Ovary (tissue), 9 donors: Measurements from ENCODE around the gene EPHA8. TPM values are rescaled to one million over a fixed set of nuclear protein-coding genes. Genes with fewer than 3 reads are reported as not detected.

ENCODE experiments used
- DNase-seq, 5 donors: peaks; one replicate each; pipeline ENCODE4 v3.0.0-alpha.2; 2019 to 2020
- H3K27ac ChIP-seq, 2 donors: fragments of 200-600 bp; one replicate each; pipeline versions ENCODE4 v1.5.1 to v1.8.0; 2019 to 2022
- H3K27me3 ChIP-seq: fragments of 200-600 bp; one replicate; pipeline ENCODE4 v1.8.0; 2022
- H3K36me3 ChIP-seq: fragments of 200-600 bp; sonication (generic); one replicate; pipeline ENCODE4 v1.5.1; 2019
- H3K4me1 ChIP-seq: one replicate; pipeline ENCODE4 v1.8.1; 2013; ENCODE audit warnings: mild to moderate bottlenecking, moderate library complexity; ENCODE audit not compliant: insufficient read depth
- H3K4me3 ChIP-seq: fragments of 200-600 bp; sonication (generic); one replicate; pipeline ENCODE4 v1.5.1; 2017
- H3K9me3 ChIP-seq, 2 donors: fragments of 200-600 bp in 1 of 2; sonication (generic) in 1 of 2; one replicate each; pipeline versions ENCODE4 v1.5.1 to v1.8.1; 2013 to 2019; ENCODE audit warnings: mild to moderate bottlenecking in 1 of 2, moderate library complexity in 1 of 2
- EP300 ChIP-seq: sonication (generic); formaldehyde crosslinking; IDR thresholded peaks from one replicate; pipeline ENCODE4 v1.6.1; 2017; ENCODE audit warnings: antibody characterized with exemption
- POLR2A ChIP-seq: fragments of 450-650 bp; IDR thresholded peaks from one replicate; pipeline ENCODE4 v1.6.1; 2017; ENCODE audit warnings: antibody characterized with exemption, mild to moderate bottlenecking, moderate library complexity
- WGBS, 3 donors: extraction: QIAGEN DNeasy Blood & Tissue Kit in 1 of 3; methylation state at CpG; one replicate each; pipeline versions ENCODE4 v1.1.5 to v1.1.7; 2013 to 2017; 5-methylcytosine and 5-hydroxymethylcytosine counted together
- intact Hi-C, 4 donors: fragments of 100-400 bp; cut with DNase I; formaldehyde crosslinking; loops; one replicate each; pipeline versions ENCODE4 v1.11.0 to v1.15.1; 2022 to 2023
- polyA plus RNA-seq, 2 donors: library from polyadenylated mRNA; stranded (reverse); fragments of 200-250 nt in 1 of 2; fragments of 350-450 nt in 1 of 2; fragmentation: Illumina TruSeq in 1 of 2; extraction: RNeasy Lipid Tissue Mini Kit (QIAGEN cat#74804) in 1 of 2; gene quantifications; one replicate each; pipeline ENCODE4 v1.2.3, GENCODE V29; 2013 to 2014
- total RNA-seq, 7 donors: library from RNA; depleted of rRNA in 2 of 7; stranded (reverse); fragments of >200 nt in 2 of 7; fragmentation: NEBNext Ultra II Directional in 3 of 7; extraction: Animal tissue kit (Norgen Biotek cat#: 25700) in 3 of 7; gene quantifications; one replicate each; pipeline versions ENCODE4 v1.1.0 to v1.2.4, GENCODE V29; 2016 to 2023
- TF ChIP-seq, protein P1 (sequence below), 3 donors: fragments of 450-650 bp in 2 of 3; fragments of 200-600 bp in 1 of 3; IDR thresholded peaks; one replicate each; pipeline versions ENCODE4 v1.5.1 to v1.8.0; 2016 to 2022; ENCODE audit warnings: antibody characterized with exemption in 3 of 3, mild to moderate bottlenecking in 1 of 3
- donor health status: DM: no; HTN: no; CAD: no; lungs with moderate emphysema.
- donor health status: DM: no; HTN: no; CAD: no.
- donor health status: Bipolar disorder and iron deficiency.
- donor health status: DM: yes; HTN: yes; CAD: no.
- donor health status: DM: no; HTN: no; CAD: no.
- donor health status: DM: yes; HTN: yes; CAD: no.

EPHA8 gene
- total and polyA plus RNA-seq, 9 donors: 0.02 TPM; not detected in 8

DNA sequence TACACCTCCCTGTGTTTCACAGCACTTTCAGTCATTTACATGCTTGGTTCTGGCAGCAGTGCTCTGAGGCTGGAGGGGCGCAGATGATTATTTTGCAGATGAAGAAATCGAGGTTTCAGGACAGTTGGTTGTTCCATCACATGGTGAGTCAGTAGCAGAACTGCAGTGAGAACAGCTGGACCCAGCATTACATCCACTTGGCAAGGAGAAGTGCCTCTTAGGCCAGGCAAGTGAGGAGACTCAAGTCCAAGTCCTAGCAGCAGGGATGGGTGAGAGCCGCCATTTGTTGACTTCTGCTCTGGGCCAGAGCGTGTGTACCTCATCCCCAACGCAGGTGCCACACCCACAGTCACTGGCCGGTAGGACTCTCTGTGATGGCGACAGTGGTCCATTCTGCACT lies 26.8 kb upstream of the EPHA8 start:
- 73 to 83% (median 77%) methylated on average over 7 of the region's 7 CpGs for WGBS, 3 donors
- TF ChIP-seq, protein P1, sequence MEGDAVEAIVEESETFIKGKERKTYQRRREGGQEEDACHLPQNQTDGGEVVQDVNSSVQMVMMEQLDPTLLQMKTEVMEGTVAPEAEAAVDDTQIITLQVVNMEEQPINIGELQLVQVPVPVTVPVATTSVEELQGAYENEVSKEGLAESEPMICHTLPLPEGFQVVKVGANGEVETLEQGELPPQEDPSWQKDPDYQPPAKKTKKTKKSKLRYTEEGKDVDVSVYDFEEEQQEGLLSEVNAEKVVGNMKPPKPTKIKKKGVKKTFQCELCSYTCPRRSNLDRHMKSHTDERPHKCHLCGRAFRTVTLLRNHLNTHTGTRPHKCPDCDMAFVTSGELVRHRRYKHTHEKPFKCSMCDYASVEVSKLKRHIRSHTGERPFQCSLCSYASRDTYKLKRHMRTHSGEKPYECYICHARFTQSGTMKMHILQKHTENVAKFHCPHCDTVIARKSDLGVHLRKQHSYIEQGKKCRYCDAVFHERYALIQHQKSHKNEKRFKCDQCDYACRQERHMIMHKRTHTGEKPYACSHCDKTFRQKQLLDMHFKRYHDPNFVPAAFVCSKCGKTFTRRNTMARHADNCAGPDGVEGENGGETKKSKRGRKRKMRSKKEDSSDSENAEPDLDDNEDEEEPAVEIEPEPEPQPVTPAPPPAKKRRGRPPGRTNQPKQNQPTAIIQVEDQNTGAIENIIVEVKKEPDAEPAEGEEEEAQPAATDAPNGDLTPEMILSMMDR (IDR thresholded peaks at IDR 0.05): no peak
- TF ChIP-seq POLR2A (no peak), EP300 (no peak)
- Histone ChIP-seq H3K9me3 (no peaks in the 10 kb centered on the region), H3K4me3 (no peak overlapping the region), H3K27me3 (no peaks in the 10 kb centered on the region), H3K27ac (no peak overlapping the region), H3K36me3 (no peaks in the 10 kb centered on the region), H3K4me1 (no peaks in the 10 kb centered on the region)
- intact Hi-C loops: no loop called here
- no peak for DNase-seq

DNA sequence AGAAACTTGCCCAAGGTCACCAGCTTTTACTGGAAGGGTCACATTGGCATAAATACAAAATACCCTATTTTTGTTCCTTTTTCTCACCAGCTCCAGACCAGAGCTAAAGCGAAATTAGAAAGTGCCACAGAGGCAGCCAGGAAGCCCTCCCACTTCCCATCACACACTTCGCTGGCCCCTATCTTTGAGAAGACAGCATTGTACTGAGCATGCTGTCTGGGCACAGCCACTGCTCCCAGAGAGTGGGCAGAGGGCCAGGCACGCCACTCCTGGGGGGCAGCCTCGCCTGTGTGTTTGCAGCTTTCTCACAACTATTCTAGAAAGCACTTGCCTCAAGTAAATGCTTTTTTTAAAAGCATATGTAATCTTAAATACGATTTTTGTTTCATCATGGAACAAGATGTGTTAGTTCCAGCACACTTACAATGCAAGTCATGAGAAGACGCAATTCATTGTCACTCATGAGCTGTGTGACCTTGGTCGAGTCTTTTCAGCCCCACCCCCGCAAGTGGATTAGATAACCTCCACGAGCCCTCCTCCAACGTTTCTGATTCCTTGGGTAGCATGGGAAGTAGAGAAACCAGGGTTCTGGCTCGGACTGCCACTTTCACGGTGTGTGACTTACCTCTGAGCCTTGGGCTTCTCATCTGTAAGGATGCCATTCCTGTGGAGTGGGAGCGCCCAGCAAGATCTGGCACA lies 25.7 kb upstream of the EPHA8 start:
- TF ChIP-seq, protein P1 (IDR thresholded peaks at IDR 0.05): no peak
- TF ChIP-seq POLR2A (no peak), EP300 (no peak)
- intact Hi-C loops: no loop called here
- no peak overlapping the region for H3K4me3 ChIP-seq
- no peaks in the 10 kb centered on the region for H3K36me3 ChIP-seq
- H3K9me3 ChIP-seq: no peaks in the 10 kb centered on the region
- DNase-seq: no peak
- no peak overlapping the region for H3K27ac ChIP-seq
- no peaks in the 10 kb centered on the region for H3K27me3 ChIP-seq
- no peaks in the 10 kb centered on the region for H3K4me1 ChIP-seq
- WGBS, 3 donors: 60 to 75% (median 62%) methylated on average over 13 of the region's 13 CpGs

DNA sequence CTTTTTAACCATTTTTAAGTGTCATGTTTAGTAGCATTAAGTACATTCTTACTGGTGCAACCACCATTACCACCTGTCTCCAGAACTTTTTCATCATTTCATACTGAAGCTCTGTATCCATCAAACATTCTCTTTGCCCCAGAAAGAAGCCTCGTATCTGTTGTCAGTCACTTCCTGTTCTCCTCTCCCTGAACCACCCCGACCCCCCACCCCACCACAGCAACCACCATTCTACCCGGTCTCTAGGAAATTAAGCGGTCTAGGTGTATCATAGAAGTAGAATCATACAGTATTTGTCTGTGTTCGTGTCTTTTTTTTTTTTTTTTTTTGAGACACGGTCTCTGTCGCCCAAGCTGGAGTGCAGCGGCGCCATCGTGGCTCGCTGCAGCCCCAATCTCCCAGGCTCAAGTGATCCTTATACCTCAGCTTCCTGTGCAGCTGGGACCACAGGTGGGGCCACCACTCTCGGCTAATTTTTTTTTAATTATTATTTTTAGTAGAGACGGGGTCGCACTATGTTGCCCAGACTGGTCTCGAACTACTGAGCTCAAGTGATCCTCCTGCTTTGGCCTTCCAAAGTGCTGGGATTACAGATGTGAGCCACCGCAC lies 23.7 kb upstream of the EPHA8 start:
- intact Hi-C loops: no loop called here
- DNase-seq: no peak
- Histone ChIP-seq H3K9me3 (no peaks in the 10 kb centered on the region), H3K27me3 (no peaks in the 10 kb centered on the region), H3K4me1 (no peaks in the 10 kb centered on the region), H3K36me3 (no peaks in the 10 kb centered on the region), H3K4me3 (no peak overlapping the region), H3K27ac (no peak overlapping the region)
- no peak for TF ChIP-seq POLR2A
- TF ChIP-seq EP300: no peak
- TF ChIP-seq, protein P1 (IDR thresholded peaks at IDR 0.05): no peak
- 82 to 89% (median 82%) methylated on average over 16 of the region's 16 CpGs for WGBS, 3 donors

DNA sequence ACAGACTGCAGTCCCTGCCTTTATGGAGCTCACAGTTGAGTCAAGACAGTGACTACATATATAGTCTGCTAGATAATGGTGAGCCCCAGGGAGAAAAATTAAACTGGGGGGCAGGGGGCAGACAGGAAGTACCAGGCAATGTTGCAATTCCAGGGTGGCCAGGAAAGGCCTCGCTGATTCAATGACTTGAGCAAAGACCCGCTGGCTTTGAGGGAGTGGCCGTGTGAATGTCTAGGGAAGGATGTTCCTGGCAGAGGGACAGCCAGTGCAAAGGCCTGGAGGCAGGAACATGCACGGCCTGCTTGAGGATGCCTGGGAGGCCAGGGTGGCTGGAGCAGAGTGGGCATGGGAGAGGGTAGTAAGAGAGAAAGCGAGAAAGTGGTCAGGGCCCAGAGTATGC lies 23.0 kb upstream of the EPHA8 start:
- DNase-seq: no peak
- H3K36me3 ChIP-seq: no peaks in the 10 kb centered on the region
- H3K9me3 ChIP-seq: no peaks in the 10 kb centered on the region
- no peaks in the 10 kb centered on the region for H3K27me3 ChIP-seq
- H3K27ac ChIP-seq: no peak overlapping the region
- H3K4me3 ChIP-seq: no peak overlapping the region
- H3K4me1 ChIP-seq: no peaks in the 10 kb centered on the region
- intact Hi-C loops: no loop called here
- TF ChIP-seq EP300: no peak
- TF ChIP-seq, protein P1 (IDR thresholded peaks at IDR 0.05): no peak
- no peak for TF ChIP-seq POLR2A
- 60 to 65% (median 65%) methylated on average over 5 of the region's 5 CpGs for WGBS, 3 donors
